Measurements from ENCODE around the gene TSPAN10.

GRCh38 chr17:81676906-81677305, 39.9 kb downstream of the TSPAN10 start:
- TF ChIP-seq TAF1 (CRISPR knock-in tag; IDR thresholded peaks at IDR 0.05) (no peak), ATF1 (CRISPR knock-in tag; IDR thresholded peaks at IDR 0.05) (no peak), USF2 (IDR thresholded peaks at IDR 0.05; ENCODE audit: low read depth, low read length) (no peak), USF2 (CRISPR knock-in tag; IDR thresholded peaks at IDR 0.05; ENCODE audit: borderline replicate concordance) (no peak), MYC (CRISPR knock-in tag; IDR thresholded peaks at IDR 0.05; ENCODE audit: borderline replicate concordance) (no peak), ZNF549 (CRISPR knock-in tag; IDR thresholded peaks at IDR 0.05) (no peak), RFX5 (IDR thresholded peaks at IDR 0.05; ENCODE audit: low read depth, low read length) (no peak), CTCF (CRISPR knock-in tag; IDR thresholded peaks at IDR 0.05) (no peak), PHF8 (CRISPR knock-in tag; IDR thresholded peaks at IDR 0.05) (no peak), ZNF276 (CRISPR knock-in tag; IDR thresholded peaks at IDR 0.05; ENCODE audit: low read depth) (no peak), SNAPC5 (CRISPR knock-in tag; IDR thresholded peaks at IDR 0.05; ENCODE audit: borderline replicate concordance) (no peak), PRPF4 (IDR thresholded peaks at IDR 0.05; ENCODE audit: low read depth, low read length, poor library complexity, severe bottlenecking) (no peak), FOXK2 (IDR thresholded peaks at IDR 0.05) (no peak), TP53 (CRISPR knock-in tag; conservative IDR thresholded peaks at IDR 0.05) (no peak), NCOA2 (CRISPR knock-in tag; IDR thresholded peaks at IDR 0.05) (no peak)

Data from HepG2 (cell line).